ENCODE measurements around the gene LRRTM4. TPM values are rescaled to one million over a fixed set of nuclear protein-coding genes. Genes with fewer than 3 reads are reported as not detected.

The LRRTM4 gene
- total and polyA plus RNA-seq, 8 donors = 0.15 to 1.3 (median 0.28) TPM; not detected in 1

DNA sequence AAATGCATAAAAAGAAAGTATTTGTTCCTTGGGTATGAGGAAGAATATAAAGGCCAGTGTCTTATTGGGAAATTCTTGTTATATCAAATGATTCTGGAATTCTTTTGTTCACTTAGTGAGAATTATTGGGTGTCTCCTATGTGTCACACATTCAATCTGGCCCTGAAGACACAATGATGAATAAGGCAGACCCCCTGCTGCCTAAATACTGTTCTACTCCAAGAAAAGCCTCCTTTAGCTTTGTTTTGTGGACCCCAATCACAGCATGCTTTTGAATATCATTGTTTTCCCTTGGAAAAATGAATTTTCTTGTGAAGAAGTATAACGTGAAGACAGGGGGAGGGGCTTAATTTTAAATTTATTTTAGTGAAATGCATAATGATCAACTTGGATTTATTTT lies 682.4 kb downstream of the LRRTM4 start:
- H3K4me3 ChIP-seq = no peak overlapping the region
- no peaks in the 10 kb centered on the region for H3K27me3 ChIP-seq
- ATAC-seq = no peak
- no peaks in the 10 kb centered on the region for H3K9me3 ChIP-seq
- no peaks in the 10 kb centered on the region for H3K36me3 ChIP-seq
- H3K27ac ChIP-seq = no peak overlapping the region
- no peak for FAIRE-seq
- TF ChIP-seq, protein P1, sequence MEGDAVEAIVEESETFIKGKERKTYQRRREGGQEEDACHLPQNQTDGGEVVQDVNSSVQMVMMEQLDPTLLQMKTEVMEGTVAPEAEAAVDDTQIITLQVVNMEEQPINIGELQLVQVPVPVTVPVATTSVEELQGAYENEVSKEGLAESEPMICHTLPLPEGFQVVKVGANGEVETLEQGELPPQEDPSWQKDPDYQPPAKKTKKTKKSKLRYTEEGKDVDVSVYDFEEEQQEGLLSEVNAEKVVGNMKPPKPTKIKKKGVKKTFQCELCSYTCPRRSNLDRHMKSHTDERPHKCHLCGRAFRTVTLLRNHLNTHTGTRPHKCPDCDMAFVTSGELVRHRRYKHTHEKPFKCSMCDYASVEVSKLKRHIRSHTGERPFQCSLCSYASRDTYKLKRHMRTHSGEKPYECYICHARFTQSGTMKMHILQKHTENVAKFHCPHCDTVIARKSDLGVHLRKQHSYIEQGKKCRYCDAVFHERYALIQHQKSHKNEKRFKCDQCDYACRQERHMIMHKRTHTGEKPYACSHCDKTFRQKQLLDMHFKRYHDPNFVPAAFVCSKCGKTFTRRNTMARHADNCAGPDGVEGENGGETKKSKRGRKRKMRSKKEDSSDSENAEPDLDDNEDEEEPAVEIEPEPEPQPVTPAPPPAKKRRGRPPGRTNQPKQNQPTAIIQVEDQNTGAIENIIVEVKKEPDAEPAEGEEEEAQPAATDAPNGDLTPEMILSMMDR (IDR thresholded peaks at IDR 0.05) = no peak
- WGBS, 2 donors = 42 to 55% methylated on average over 1 of the region's 1 CpG
- intact Hi-C loops (cut with DNase I) = no loop called here
- DNase-seq = no peak
- no peaks in the 10 kb centered on the region for H3K4me1 ChIP-seq

DNA sequence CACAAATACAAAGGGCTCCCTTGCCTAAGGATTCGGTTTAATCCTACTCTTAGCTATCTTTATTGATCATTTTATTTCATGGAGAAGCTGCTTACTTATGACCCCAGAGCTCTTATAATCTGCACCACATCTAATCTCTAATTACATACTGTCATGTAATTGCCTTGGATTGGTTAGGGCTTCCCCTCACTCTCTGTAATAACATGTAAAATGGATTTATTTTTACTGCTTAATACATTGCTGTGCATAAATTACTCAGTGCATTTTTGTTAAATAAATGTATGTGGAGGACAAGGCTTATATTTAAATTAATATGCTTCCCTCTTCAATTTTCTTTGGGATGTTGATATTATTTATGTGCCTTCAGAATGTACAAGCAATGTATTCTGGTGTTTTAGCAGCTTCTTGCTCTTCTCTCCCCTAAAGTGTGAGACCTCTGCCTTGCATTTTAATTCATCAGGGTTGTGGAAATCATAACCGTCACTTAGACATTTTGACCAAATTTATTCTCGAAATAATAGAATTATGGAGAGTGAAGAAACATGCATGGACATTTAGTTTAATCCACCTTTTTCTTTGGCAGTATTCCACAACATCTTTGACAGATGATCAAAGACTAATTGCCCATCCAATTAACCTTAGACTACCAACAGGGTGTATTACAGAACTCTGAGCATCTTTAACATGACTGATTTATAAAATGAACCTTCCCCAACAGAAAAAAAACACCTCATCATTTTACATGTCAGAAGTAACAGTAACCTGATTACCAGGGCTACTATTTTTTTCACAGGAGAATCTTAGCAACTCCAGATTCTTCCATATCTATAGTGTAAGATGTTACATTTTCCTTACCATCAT lies 692.6 kb downstream of the LRRTM4 start:
- intact Hi-C loops (cut with DNase I) = no loop called here
- FAIRE-seq (no peak), ATAC-seq (no peak), DNase-seq (no peak)
- WGBS, 2 donors = 68 to 75% methylated on average over 3 of the region's 3 CpGs
- H3K9me3 ChIP-seq = no peaks in the 10 kb centered on the region
- H3K27me3 ChIP-seq = no peaks in the 10 kb centered on the region
- TF ChIP-seq, protein P1 (IDR thresholded peaks at IDR 0.05) = no peak
- H3K36me3 ChIP-seq = no peaks in the 10 kb centered on the region
- H3K4me3 ChIP-seq = no peak overlapping the region
- H3K4me1 ChIP-seq = no peaks in the 10 kb centered on the region
- no peak overlapping the region for H3K27ac ChIP-seq

DNA sequence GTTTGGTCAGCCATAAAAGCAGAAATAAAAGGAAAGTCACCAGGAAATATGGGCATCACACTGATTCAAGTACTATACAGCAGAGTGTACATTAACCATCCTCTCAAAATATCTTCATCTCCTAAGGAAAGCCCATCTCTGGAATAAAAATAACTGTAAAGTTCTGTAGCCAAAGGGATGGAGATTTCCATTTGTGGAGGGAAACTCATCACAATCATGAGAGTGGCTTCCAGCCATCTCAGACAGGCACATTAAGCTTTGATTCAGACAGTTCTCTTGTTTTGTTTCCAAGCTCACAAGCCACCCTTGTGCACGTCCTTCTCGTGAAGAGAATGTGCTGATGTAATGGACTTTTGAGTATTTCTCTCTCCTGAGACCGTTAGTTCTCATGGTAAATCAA lies 695.5 kb downstream of the LRRTM4 start:
- intact Hi-C loops (cut with DNase I) = no loop called here
- Histone ChIP-seq H3K27ac (no peak overlapping the region), H3K36me3 (no peaks in the 10 kb centered on the region), H3K4me3 (no peak overlapping the region), H3K27me3 (no peaks in the 10 kb centered on the region), H3K9me3 (peaks cover 0 to 5% (median 0%) of the 10 kb centered on the region in 4 donors), H3K4me1 (no peaks in the 10 kb centered on the region)
- no peak for ATAC-seq
- no peak for DNase-seq
- TF ChIP-seq, protein P1 (IDR thresholded peaks at IDR 0.05) = no peak
- 16 to 18% methylated on average over 3 of the region's 3 CpGs for WGBS, 2 donors
- no peak for FAIRE-seq

DNA sequence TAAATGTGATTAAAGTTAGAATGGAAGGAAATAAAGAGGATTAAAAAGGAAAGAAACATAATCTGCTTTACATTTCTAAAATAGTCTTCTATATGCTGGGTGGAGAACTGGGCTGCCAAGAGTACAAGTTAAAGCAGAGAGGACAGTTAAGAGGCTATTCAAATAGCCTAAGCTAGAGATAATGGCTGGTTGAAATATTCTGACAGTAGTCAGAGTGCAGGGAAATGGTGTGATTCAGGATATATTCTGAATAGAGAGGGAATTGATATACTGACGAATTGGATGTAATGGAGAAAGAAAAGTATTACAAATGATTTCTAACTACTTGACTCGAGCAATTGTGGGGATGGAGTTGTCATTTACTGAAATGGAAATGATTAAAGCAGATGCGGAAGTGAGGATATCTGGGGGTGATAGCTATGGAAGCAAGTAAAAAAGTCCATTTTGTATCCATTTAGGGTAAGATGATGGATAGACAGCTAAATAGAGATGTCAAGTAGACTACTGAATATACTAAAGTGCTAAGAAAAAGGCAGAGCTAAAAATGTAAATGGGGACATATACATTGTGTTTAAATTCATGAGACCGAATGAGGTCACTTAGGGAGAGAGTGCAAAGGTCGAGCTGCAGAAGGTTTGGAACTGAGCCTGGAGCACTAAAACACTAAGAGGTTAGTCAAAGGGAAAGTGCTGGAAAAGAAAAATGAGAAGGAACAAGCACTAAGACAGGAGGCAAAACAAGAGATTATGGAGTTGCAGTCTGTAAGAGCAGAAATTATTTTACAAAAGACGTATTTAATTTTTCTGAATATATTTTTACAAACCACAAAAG lies 696.8 kb downstream of the LRRTM4 start:
- Histone ChIP-seq H3K4me3 (no peak overlapping the region), H3K9me3 (peaks cover 0 to 5% (median 0%) of the 10 kb centered on the region in 4 donors), H3K27me3 (no peaks in the 10 kb centered on the region), H3K36me3 (no peaks in the 10 kb centered on the region), H3K27ac (no peak overlapping the region), H3K4me1 (no peaks in the 10 kb centered on the region)
- no peak for ATAC-seq
- TF ChIP-seq, protein P1 (IDR thresholded peaks at IDR 0.05) = no peak
- DNase-seq = no peak
- intact Hi-C loops (cut with DNase I) = no loop called here
- WGBS, 2 donors = 52 to 61% methylated on average over 6 of the region's 6 CpGs
- FAIRE-seq = no peak

All from pancreas (tissue), 10 donors.